H9 (cell line): ENCODE results near the gene KIAA1549. TPM values are rescaled to one million over a fixed set of nuclear protein-coding genes. Genes with fewer than 3 reads are reported as not detected.

Experiments
- DNase-seq: peaks from one replicate; pipeline ENCODE4 v3.0.0-alpha.2; 2017
- H2AFZ ChIP-seq: one replicate; pipeline ENCODE4 v1.6.1; 2013; ENCODE audit warnings: mild to moderate bottlenecking, low read length, control low read depth, moderate library complexity
- H2AK5ac ChIP-seq: 2 replicates; pipeline ENCODE4 v1.6.1; 2013; ENCODE audit warnings: low read length, control low read depth, mixed read lengths; ENCODE audit not compliant: insufficient read length
- H2BK120ac ChIP-seq: one replicate; pipeline ENCODE4 v1.6.1; 2013; ENCODE audit warnings: low read depth, mild to moderate bottlenecking, low read length, control low read depth, inconsistent platforms; ENCODE audit not compliant: poor library complexity, severe bottlenecking
- H2BK12ac ChIP-seq: 2 replicates; pipeline ENCODE4 v1.6.1; 2013; ENCODE audit warnings: low read length, control low read depth, mixed read lengths, low read depth; ENCODE audit not compliant: insufficient read length
- H2BK15ac ChIP-seq: 2 replicates; pipeline ENCODE4 v1.6.1; 2013; ENCODE audit warnings: low read depth, low read length, control low read depth
- H2BK20ac ChIP-seq: one replicate; pipeline ENCODE4 v1.6.1; 2013; ENCODE audit warnings: low read depth, mild to moderate bottlenecking, low read length, control low read depth, inconsistent platforms; ENCODE audit not compliant: poor library complexity, severe bottlenecking
- H2BK5ac ChIP-seq: 2 replicates; pipeline ENCODE4 v1.6.1; 2013; ENCODE audit warnings: low read length, control low read depth, mixed read lengths; ENCODE audit not compliant: insufficient read length
- H3K14ac ChIP-seq: 2 replicates; pipeline ENCODE4 v1.6.1; 2013; ENCODE audit warnings: low read length, control low read depth; ENCODE audit not compliant: insufficient read depth
- H3K18ac ChIP-seq: 2 replicates; pipeline ENCODE4 v1.6.1; 2013; ENCODE audit warnings: low read depth, mild to moderate bottlenecking, mixed read lengths, low read length, control low read depth; ENCODE audit not compliant: insufficient read length
- H3K23ac ChIP-seq: 2 replicates; pipeline ENCODE4 v1.6.1; 2013; ENCODE audit warnings: low read length, control low read depth, mixed read lengths, low read depth; ENCODE audit not compliant: insufficient read length
- H3K23me2 ChIP-seq: 2 replicates; pipeline ENCODE4 v1.6.1; 2013; ENCODE audit warnings: low read depth, mild to moderate bottlenecking, mixed read lengths, low read length, control low read depth; ENCODE audit not compliant: insufficient read length, poor library complexity, severe bottlenecking
- H3K27ac ChIP-seq: 2 replicates; pipeline ENCODE4 v1.5.1; 2013; ENCODE audit warnings: low read length, control low read depth, mixed read lengths, low read depth; ENCODE audit not compliant: insufficient read length
- H3K27me3 ChIP-seq: 2 replicates; pipeline ENCODE4 v1.6.1; 2013; ENCODE audit warnings: low read length, control low read depth, inconsistent platforms; ENCODE audit not compliant: insufficient read depth
- H3K4ac ChIP-seq: 2 replicates; pipeline ENCODE4 v1.6.1; 2013; ENCODE audit warnings: low read depth, mild to moderate bottlenecking, control low read depth, inconsistent platforms, low read length, moderate library complexity
- H3K4me1 ChIP-seq: 2 replicates; pipeline ENCODE4 v1.6.1; 2013; ENCODE audit warnings: low read length, control low read depth, inconsistent platforms; ENCODE audit not compliant: insufficient read depth
- H3K4me2 ChIP-seq: 2 replicates; pipeline ENCODE4 v1.6.1; 2013; ENCODE audit warnings: low read length, control low read depth, mixed read lengths; ENCODE audit not compliant: insufficient read length, insufficient read depth
- H3K56ac ChIP-seq: 2 replicates; pipeline ENCODE4 v1.6.1; 2013; ENCODE audit warnings: low read depth, mild to moderate bottlenecking, mixed read lengths, low read length, control low read depth; ENCODE audit not compliant: insufficient read length
- H3K79me1 ChIP-seq: 2 replicates; pipeline ENCODE4 v1.6.1; 2013; ENCODE audit warnings: low read depth, mild to moderate bottlenecking, moderate library complexity, low read length, control low read depth, inconsistent platforms; ENCODE audit not compliant: insufficient read depth, poor library complexity, severe bottlenecking
- H3K79me2 ChIP-seq: 2 replicates; pipeline ENCODE4 v1.6.1; 2013; ENCODE audit warnings: low read length, control low read depth, inconsistent platforms; ENCODE audit not compliant: insufficient read depth
- H3K9ac ChIP-seq: 2 replicates; pipeline ENCODE4 v1.6.1; 2013; ENCODE audit warnings: low read length, control low read depth, mixed read lengths; ENCODE audit not compliant: insufficient read length; ENCODE audit errors: extremely low read depth
- H3K9me3 ChIP-seq: one replicate; pipeline ENCODE4 v1.6.1; 2013; ENCODE audit warnings: low read depth, low read length, inconsistent platforms; ENCODE audit not compliant: control insufficient read depth
- H3T11ph ChIP-seq: one replicate; pipeline ENCODE4 v1.6.1; 2013; ENCODE audit warnings: mild to moderate bottlenecking, low read length, control low read depth, inconsistent platforms
- H4K20me1 ChIP-seq: one replicate; pipeline ENCODE4 v1.6.1; 2013; ENCODE audit not compliant: control insufficient read depth, insufficient read length, insufficient read depth
- H4K5ac ChIP-seq: 2 replicates; pipeline ENCODE4 v1.6.1; 2013; ENCODE audit warnings: low read depth, mild to moderate bottlenecking, mixed read lengths, low read length, control low read depth; ENCODE audit not compliant: insufficient read length
- H4K8ac ChIP-seq: replicated peaks from 2 replicates; pipeline ENCODE4 v1.6.1; 2013; ENCODE audit warnings: low read length, control low read depth, mixed read lengths, low read depth; ENCODE audit not compliant: insufficient read length
- H4K91ac ChIP-seq: 2 replicates; pipeline ENCODE4 v1.6.1; 2013; ENCODE audit warnings: low read depth, mild to moderate bottlenecking, moderate library complexity, mixed read lengths, low read length, control low read depth; ENCODE audit not compliant: insufficient read length
- H3K27ac Mint-ChIP-seq, 3 experiments: 2 replicates in 2 of 3; 3 replicates in 1 of 3; pipeline ENCODE4 v1.8.0; 2020 to 2021; ENCODE audit warnings: mixed read lengths in 3 of 3, mild to moderate bottlenecking in 1 of 3, moderate library complexity in 1 of 3
- H3K27me3 Mint-ChIP-seq: 2 replicates; pipeline ENCODE4 v1.8.0; 2021; ENCODE audit warnings: low read depth, mild to moderate bottlenecking, moderate library complexity, mixed read lengths
- H3K36me3 Mint-ChIP-seq, 3 experiments: 2 replicates in 2 of 3; 3 replicates in 1 of 3; pipeline ENCODE4 v1.8.0; 2020 to 2021; ENCODE audit warnings: low read depth in 3 of 3, mixed read lengths in 3 of 3; ENCODE audit not compliant: insufficient read depth in 1 of 3
- H3K4me1 Mint-ChIP-seq, 2 experiments: 2 replicates each; pipeline ENCODE4 v1.8.0; 2020; ENCODE audit warnings: mixed read lengths in 2 of 2
- H3K4me3 Mint-ChIP-seq, 2 experiments: 2 replicates in 1 of 2; 3 replicates in 1 of 2; pipeline ENCODE4 v1.8.0; 2020 to 2021; ENCODE audit warnings: mild to moderate bottlenecking in 2 of 2, mixed read lengths in 2 of 2, moderate library complexity in 1 of 2
- H3K9me3 Mint-ChIP-seq, 2 experiments: 2 replicates in 1 of 2; 3 replicates in 1 of 2; pipeline ENCODE4 v1.8.0; 2020; ENCODE audit warnings: mild to moderate bottlenecking in 2 of 2, mixed read lengths in 2 of 2, moderate library complexity in 1 of 2
- CTCF ChIP-seq: fragments of 200-600 bp; sonication (generic); conservative IDR thresholded peaks from 3 replicates; pipeline ENCODE4 v1.8.0; 2021; ENCODE audit warnings: antibody characterized with exemption, mild to moderate bottlenecking
- WGBS: extraction: QIAGEN DNeasy Blood & Tissue Kit; methylation state at CpG from one replicate; pipeline ENCODE4 v1.1.7; 2013; ENCODE audit warnings: missing lambda C conversion rate, low lambda C conversion rate, mixed read lengths; ENCODE audit not compliant: insufficient read length; ENCODE audit errors: extremely low coverage; 5-methylcytosine and 5-hydroxymethylcytosine counted together
- total RNA-seq: library from RNA; stranded (reverse); gene quantifications from 2 replicates; pipeline ENCODE4 v1.2.1, GENCODE V29; 2021

Gene KIAA1549
- total RNA-seq, 1 experiment from 2014 or later, result 11.9 TPM

- Histone ChIP-seq H2BK15ac (no peak overlapping the region), H2AK5ac (no peak overlapping the region), H2BK120ac (no peak overlapping the region), H3K56ac (no peak overlapping the region), H3K4ac (no peak overlapping the region), H2BK5ac (no peak overlapping the region), H3K14ac (no peak overlapping the region), H3K18ac (no peak overlapping the region), H2BK20ac (no peak overlapping the region), H3K79me1 (peaks cover 5% of the 10 kb centered on the region), H3K4me2 (no peak overlapping the region), H3K79me2 (no peaks in the 10 kb centered on the region; the same call in 1 of the 2 replicates), H3T11ph (no peak overlapping the region), H3K9me3 (no peaks in the 10 kb centered on the region), H4K5ac (no peak overlapping the region), H4K8ac (no peak overlapping the region), H3K23me2 (no peaks in the 10 kb centered on the region), H3K27me3 (no peaks in the 10 kb centered on the region), H4K20me1 (no peaks in the 10 kb centered on the region), H3K9ac (no peak overlapping the region), H3K27ac (no peak overlapping the region), H3K23ac (no peak overlapping the region), H2AFZ (no peak overlapping the region), H4K91ac (no peak overlapping the region), H3K4me1 (peaks cover 4% of the 10 kb centered on the region; the same call in 1 of the 2 replicates), H2BK12ac (no peak overlapping the region)
- Mint-ChIP-seq H3K4me3 (no peak overlapping the region), H3K27ac (no peak overlapping the region), H3K4me1 (peaks cover 26 to 36% of the 10 kb centered on the region in 2 experiments), H3K9me3 (no peaks in the 10 kb centered on the region), H3K27me3 (no peaks in the 10 kb centered on the region), H3K36me3 (no peaks in the 10 kb centered on the region)
- WGBS, result no CpG with 5 or more reads among the region's 12 CpGs
- TF ChIP-seq CTCF, result no peak
- DNase-seq, result no peak
These were observed 31.6 kb downstream of the KIAA1549 start for GRCh38 chr7:138949421-138950088.
